Measurements from ENCODE around the gene CPLANE2.
"Not testable (repeated sequence)": the region's sequence is repeated elsewhere in the genome, so short reads cannot be mapped to it uniquely, and the experiment has no call there.

CPLANE2 gene

GRCh38 chr1:16215882-16216753, 20.9 kb downstream of the CPLANE2 start:
- Histone ChIP-seq H3K27me3 (ENCODE audit: control insufficient read depth in 1 of 2, insufficient read depth in 2 of 2, low read length in 2 of 2) (no peaks in the 10 kb centered on the region), H3K9ac (ENCODE audit: low read length in 2 of 2) (peak overlapping the region; percentile 31 to 36), H3K36me3 (ENCODE audit: control insufficient read depth in 2 of 2, insufficient read depth in 2 of 2, low read length in 2 of 2) (no peaks in the 10 kb centered on the region), H3K27ac (ENCODE audit: low read length) (no peak overlapping the region), H3K9me3 (ENCODE audit: control insufficient read depth in 2 of 2, low read length in 2 of 2) (no peaks in the 10 kb centered on the region), H3K4me3 (ENCODE audit: low read length in 2 of 2) (peak overlapping the region; percentile 66 to 76), H3K4me1 (ENCODE audit: control insufficient read depth, insufficient read depth, low read length) (peaks cover 22% of the 10 kb centered on the region)

- not testable (repeated sequence) for H3K36me3 ChIP-seq (ENCODE audit: control insufficient read depth in 2 of 2, insufficient read depth in 2 of 2, low read length in 2 of 2); H3K9me3 ChIP-seq (ENCODE audit: control insufficient read depth in 2 of 2, low read length in 2 of 2); H3K4me3 ChIP-seq (ENCODE audit: low read length in 2 of 2); H3K27ac ChIP-seq (ENCODE audit: low read length); H3K27me3 ChIP-seq (ENCODE audit: control insufficient read depth in 1 of 2, insufficient read depth in 2 of 2, low read length in 2 of 2); H3K9ac ChIP-seq (ENCODE audit: low read length in 2 of 2)
- H3K4me1 ChIP-seq (ENCODE audit: control insufficient read depth, insufficient read depth, low read length), result peaks cover 22% of the 10 kb centered on the region
These were observed 21.7 kb downstream of the CPLANE2 start for GRCh38 chr1:16215240-16215639.

GRCh38 chr1:16213544-16213943, 23.4 kb downstream of the CPLANE2 start:
- H3K9ac ChIP-seq (ENCODE audit: low read length in 2 of 2); H3K4me3 ChIP-seq (ENCODE audit: low read length in 2 of 2): not testable (repeated sequence)
- peaks cover 22% of the 10 kb centered on the region for H3K4me1 ChIP-seq (ENCODE audit: control insufficient read depth, insufficient read depth, low read length)

GRCh38 chr1:16213013-16213412, 24.0 kb downstream of the CPLANE2 start:
- no peak overlapping the region for H3K9ac ChIP-seq (ENCODE audit: low read length in 2 of 2)
- H3K27ac ChIP-seq (ENCODE audit: low read length), result no peak overlapping the region
- no peaks in the 10 kb centered on the region for H3K27me3 ChIP-seq (ENCODE audit: control insufficient read depth in 1 of 2, insufficient read depth in 2 of 2, low read length in 2 of 2)
- H3K9me3 ChIP-seq (ENCODE audit: control insufficient read depth in 2 of 2, low read length in 2 of 2), result no peaks in the 10 kb centered on the region
- H3K36me3 ChIP-seq (ENCODE audit: control insufficient read depth in 2 of 2, insufficient read depth in 2 of 2, low read length in 2 of 2), result no peaks in the 10 kb centered on the region
- H3K4me1 ChIP-seq (ENCODE audit: control insufficient read depth, insufficient read depth, low read length), result peaks cover 21% of the 10 kb centered on the region
- no peak overlapping the region for H3K4me3 ChIP-seq (ENCODE audit: low read length in 2 of 2)

More at GRCh38 chr1:16213544-16213943, 23.4 kb downstream of the CPLANE2 start:
- not testable (repeated sequence) for H3K36me3 ChIP-seq (ENCODE audit: control insufficient read depth in 2 of 2, insufficient read depth in 2 of 2, low read length in 2 of 2); H3K9me3 ChIP-seq (ENCODE audit: control insufficient read depth in 2 of 2, low read length in 2 of 2); H3K27me3 ChIP-seq (ENCODE audit: control insufficient read depth in 1 of 2, insufficient read depth in 2 of 2, low read length in 2 of 2); H3K27ac ChIP-seq (ENCODE audit: low read length)

GRCh38 chr1:16212251-16212961, 24.6 kb downstream of the CPLANE2 start, which contains the start of gene ARHGEF19:
Gene ARHGEF19 (minus strand): TSS chr1:16212652. CDS start chr1:16209054, 3,598 bp downstream.
- Histone ChIP-seq H3K27me3 (ENCODE audit: control insufficient read depth in 1 of 2, insufficient read depth in 2 of 2, low read length in 2 of 2) (no peaks in the 10 kb centered on the region), H3K36me3 (ENCODE audit: control insufficient read depth in 2 of 2, insufficient read depth in 2 of 2, low read length in 2 of 2) (no peaks in the 10 kb centered on the region), H3K9ac (ENCODE audit: low read length in 2 of 2) (no peak within 1 kb of the TSS), H3K4me1 (ENCODE audit: control insufficient read depth, insufficient read depth, low read length) (peaks cover 19% of the 10 kb centered on the region), H3K9me3 (ENCODE audit: control insufficient read depth in 2 of 2, low read length in 2 of 2) (no peaks in the 10 kb centered on the region), H3K4me3 (ENCODE audit: low read length in 2 of 2) (no peak within 1 kb of the TSS), H3K27ac (ENCODE audit: low read length) (no peak within 1 kb of the TSS)

GRCh38 chr1:16211824-16212223, 25.2 kb downstream of the CPLANE2 start:
- Histone ChIP-seq H3K36me3 (ENCODE audit: control insufficient read depth in 2 of 2, insufficient read depth in 2 of 2, low read length in 2 of 2) (no peaks in the 10 kb centered on the region), H3K27ac (ENCODE audit: low read length) (no peak overlapping the region), H3K9me3 (ENCODE audit: control insufficient read depth in 2 of 2, low read length in 2 of 2) (no peaks in the 10 kb centered on the region), H3K4me1 (ENCODE audit: control insufficient read depth, insufficient read depth, low read length) (peaks cover 18% of the 10 kb centered on the region), H3K9ac (ENCODE audit: low read length in 2 of 2) (no peak overlapping the region), H3K4me3 (ENCODE audit: low read length in 2 of 2) (no peak overlapping the region), H3K27me3 (ENCODE audit: control insufficient read depth in 1 of 2, insufficient read depth in 2 of 2, low read length in 2 of 2) (no peaks in the 10 kb centered on the region)

- no peak overlapping the region for H3K4me3 ChIP-seq (ENCODE audit: low read length in 2 of 2)
- H3K9me3 ChIP-seq (ENCODE audit: control insufficient read depth in 2 of 2, low read length in 2 of 2), result no peaks in the 10 kb centered on the region
- no peak overlapping the region for H3K9ac ChIP-seq (ENCODE audit: low read length in 2 of 2)
- no peaks in the 10 kb centered on the region for H3K36me3 ChIP-seq (ENCODE audit: control insufficient read depth in 2 of 2, insufficient read depth in 2 of 2, low read length in 2 of 2)
- H3K27me3 ChIP-seq (ENCODE audit: control insufficient read depth in 1 of 2, insufficient read depth in 2 of 2, low read length in 2 of 2), result no peaks in the 10 kb centered on the region
- peaks cover 12% of the 10 kb centered on the region for H3K4me1 ChIP-seq (ENCODE audit: control insufficient read depth, insufficient read depth, low read length)
- no peak overlapping the region for H3K27ac ChIP-seq (ENCODE audit: low read length)
These were observed 26.4 kb downstream of the CPLANE2 start for GRCh38 chr1:16210581-16210980.

- no peaks in the 10 kb centered on the region for H3K9me3 ChIP-seq (ENCODE audit: control insufficient read depth in 2 of 2, low read length in 2 of 2)
- H3K27ac ChIP-seq (ENCODE audit: low read length), result no peak overlapping the region
- H3K4me3 ChIP-seq (ENCODE audit: low read length in 2 of 2), result no peak overlapping the region
- H3K4me1 ChIP-seq (ENCODE audit: control insufficient read depth, insufficient read depth, low read length), result peaks cover 12% of the 10 kb centered on the region
- H3K36me3 ChIP-seq (ENCODE audit: control insufficient read depth in 2 of 2, insufficient read depth in 2 of 2, low read length in 2 of 2), result no peaks in the 10 kb centered on the region
- no peak overlapping the region for H3K9ac ChIP-seq (ENCODE audit: low read length in 2 of 2)
- H3K27me3 ChIP-seq (ENCODE audit: control insufficient read depth in 1 of 2, insufficient read depth in 2 of 2, low read length in 2 of 2), result no peaks in the 10 kb centered on the region
These were observed 27.1 kb downstream of the CPLANE2 start for GRCh38 chr1:16209847-16210407.

GRCh38 chr1:16209132-16209846, 27.7 kb downstream of the CPLANE2 start:
- no peak overlapping the region for H3K4me3 ChIP-seq (ENCODE audit: low read length in 2 of 2)
- no peaks in the 10 kb centered on the region for H3K27me3 ChIP-seq (ENCODE audit: control insufficient read depth in 1 of 2, insufficient read depth in 2 of 2, low read length in 2 of 2)
- no peaks in the 10 kb centered on the region for H3K36me3 ChIP-seq (ENCODE audit: control insufficient read depth in 2 of 2, insufficient read depth in 2 of 2, low read length in 2 of 2)
- H3K9ac ChIP-seq (ENCODE audit: low read length in 2 of 2), result no peak overlapping the region
- H3K27ac ChIP-seq (ENCODE audit: low read length), result no peak overlapping the region
- H3K9me3 ChIP-seq (ENCODE audit: control insufficient read depth in 2 of 2, low read length in 2 of 2), result no peaks in the 10 kb centered on the region
- peaks cover 12% of the 10 kb centered on the region for H3K4me1 ChIP-seq (ENCODE audit: control insufficient read depth, insufficient read depth, low read length)

GRCh38 chr1:16208270-16208987, 28.6 kb downstream of the CPLANE2 start:
- H3K4me1 ChIP-seq (ENCODE audit: control insufficient read depth, insufficient read depth, low read length), result peaks cover 12% of the 10 kb centered on the region
- H3K36me3 ChIP-seq (ENCODE audit: control insufficient read depth in 2 of 2, insufficient read depth in 2 of 2, low read length in 2 of 2), result no peaks in the 10 kb centered on the region
- H3K27me3 ChIP-seq (ENCODE audit: control insufficient read depth in 1 of 2, insufficient read depth in 2 of 2, low read length in 2 of 2), result no peaks in the 10 kb centered on the region
- H3K27ac ChIP-seq (ENCODE audit: low read length), result no peak overlapping the region
- H3K9me3 ChIP-seq (ENCODE audit: control insufficient read depth in 2 of 2, low read length in 2 of 2), result no peaks in the 10 kb centered on the region
- no peak overlapping the region for H3K9ac ChIP-seq (ENCODE audit: low read length in 2 of 2)
- H3K4me3 ChIP-seq (ENCODE audit: low read length in 2 of 2), result no peak overlapping the region

All from stomach smooth muscle (tissue), 2 donors.